ENCODE data around the gene CFP.
"Not testable (repeated sequence)": the region's sequence is repeated elsewhere in the genome, so short reads cannot be mapped to it uniquely, and the experiment has no call there.

CFP gene

DNA sequence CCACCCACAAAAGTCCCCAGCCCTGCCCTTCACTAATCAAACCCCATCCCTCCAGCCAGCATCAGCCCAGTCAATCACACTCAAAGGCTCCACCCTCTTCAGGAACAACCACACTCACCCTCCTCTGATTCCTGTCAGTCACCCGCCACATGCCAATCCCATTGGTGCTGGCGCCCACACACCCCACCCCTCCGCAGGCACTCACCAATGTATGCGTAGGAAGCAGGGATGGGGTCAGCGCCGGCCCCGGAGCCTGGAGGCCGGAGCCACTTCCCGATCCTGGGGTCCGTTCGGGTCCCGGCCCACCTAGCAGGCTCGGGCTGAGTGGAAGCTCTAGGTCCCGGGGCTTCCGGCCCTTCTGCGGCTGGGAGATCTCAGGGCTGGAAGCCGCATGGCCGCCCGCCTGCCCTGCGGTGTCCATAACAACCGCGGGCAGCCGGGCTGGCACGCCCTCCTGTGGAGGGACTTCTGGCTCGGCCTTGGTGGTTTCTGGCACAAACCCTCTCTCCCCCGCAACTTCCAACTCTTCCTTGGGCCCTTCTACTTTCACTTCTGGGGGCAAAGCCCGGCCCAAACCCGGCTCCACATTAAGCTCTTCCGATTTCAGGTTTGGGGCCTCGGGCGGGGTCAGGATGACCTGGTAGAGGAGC, 7.9 kb upstream of the CFP start:
- DNase-seq: peak in 1 of 5 donors; percentile 32

DNA sequence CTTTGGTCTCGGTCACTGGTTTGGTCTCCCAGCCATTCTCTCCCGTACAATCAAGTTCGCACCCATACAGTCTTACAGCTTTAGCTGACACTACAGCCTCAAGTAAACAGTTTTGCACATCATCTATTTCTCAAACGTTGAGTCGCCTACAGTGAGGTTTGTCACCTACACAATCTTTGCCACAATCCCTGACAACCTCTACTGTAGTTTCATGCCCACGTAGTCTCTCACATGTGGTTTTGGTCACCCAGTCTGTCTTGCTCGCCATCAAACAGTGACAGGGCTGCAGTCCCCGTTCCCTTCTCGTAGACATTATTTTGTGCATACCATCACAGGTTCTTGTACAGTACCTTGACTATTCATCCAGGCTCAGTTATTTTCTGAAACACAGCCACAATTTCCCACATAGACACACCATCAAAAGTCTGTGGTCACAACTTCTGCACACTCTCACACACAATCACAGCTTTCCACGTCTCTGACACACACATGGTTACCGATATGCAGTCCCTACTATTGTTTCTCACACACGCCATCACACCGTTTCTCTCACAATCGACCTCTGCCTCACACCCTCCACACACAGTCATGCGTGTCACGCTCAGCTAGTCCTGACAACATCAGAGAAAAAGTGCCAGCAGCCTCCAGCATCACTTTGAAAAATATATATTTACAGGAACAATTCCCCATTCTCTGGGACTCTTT, 5.3 kb upstream of the CFP start:
- DNase-seq: peak in 1 of 5 donors; percentile 28

DNA sequence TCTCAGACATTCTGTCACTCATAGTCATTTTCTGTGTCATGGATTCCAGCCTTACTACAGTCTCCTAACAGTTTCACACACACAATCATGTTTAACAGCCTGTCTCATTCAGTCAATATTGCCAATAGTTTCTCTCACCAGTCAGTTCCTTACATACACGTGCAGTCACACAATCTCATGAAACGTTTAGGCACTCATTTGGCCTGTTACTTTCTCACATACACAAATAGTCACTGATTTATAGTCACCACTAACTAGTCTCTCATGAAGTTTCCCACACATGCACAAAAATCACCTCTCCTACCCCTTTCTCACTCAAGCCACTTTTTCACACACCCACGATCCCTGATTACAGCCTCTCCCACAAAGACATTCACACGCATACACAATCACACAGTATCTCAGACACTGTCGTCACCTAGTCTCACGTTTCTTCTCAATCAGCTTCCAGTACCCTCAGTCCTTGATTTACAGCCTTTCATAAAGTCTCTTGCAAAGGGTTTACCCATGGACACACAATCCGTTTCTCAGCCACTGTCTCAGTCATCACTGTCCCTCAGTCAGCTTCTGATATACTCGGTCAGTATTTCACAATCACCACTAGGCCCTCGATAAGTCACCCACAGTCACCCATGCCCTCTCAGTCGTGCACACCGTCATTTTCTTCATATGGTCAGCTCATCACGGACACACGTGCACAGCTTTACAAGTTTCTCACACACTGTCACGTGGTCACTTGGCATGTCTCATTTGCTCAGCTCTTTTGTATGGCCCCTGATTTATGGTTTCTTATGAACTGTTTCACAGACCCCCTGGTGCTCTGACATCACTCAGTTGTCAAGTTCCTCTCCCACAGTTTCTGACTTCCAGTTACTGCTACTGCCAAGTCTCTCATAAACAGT, 4.2 kb upstream of the CFP start:
- DNase-seq: no peak

DNA sequence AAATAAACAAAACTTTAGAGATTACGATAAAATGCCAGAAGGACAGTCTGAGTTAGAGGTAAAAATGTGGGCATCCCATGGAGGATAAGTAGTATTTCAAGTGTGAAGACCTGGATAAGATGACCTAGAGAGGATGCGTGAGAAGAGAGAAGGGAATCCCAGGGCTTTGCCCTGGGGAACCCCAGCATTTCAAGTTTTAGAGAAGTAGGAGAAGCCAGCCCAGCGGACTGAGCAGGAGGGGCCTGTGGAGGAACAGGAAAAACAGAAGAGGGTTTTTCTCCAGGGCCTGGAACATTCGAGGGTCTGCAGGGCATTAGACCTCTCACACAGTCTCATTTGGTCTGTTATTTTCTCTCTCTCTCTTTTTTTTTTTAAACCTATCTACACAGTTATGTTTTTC, 2.9 kb upstream of the CFP start:
- DNase-seq: no peak

DNA sequence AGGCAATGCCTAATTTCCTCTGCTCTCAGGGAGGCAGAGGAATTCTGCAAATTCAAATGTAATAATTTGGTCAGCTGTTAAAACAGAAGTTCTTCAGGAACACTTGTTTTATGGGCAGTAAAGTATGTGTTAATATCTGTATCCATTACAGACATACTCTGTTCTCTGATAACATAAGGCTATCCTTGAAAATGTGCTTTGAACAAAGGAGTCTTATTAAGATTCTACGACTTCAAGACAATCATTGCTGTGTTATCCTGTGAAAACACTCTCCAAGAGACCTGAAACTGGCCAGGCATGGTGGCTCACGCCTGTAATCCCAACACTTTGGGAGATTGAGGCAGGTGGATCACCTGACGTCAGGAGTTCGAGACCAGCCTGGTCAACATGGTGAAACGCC, 1.9 kb upstream of the CFP start:
- no peak for DNase-seq

DNA sequence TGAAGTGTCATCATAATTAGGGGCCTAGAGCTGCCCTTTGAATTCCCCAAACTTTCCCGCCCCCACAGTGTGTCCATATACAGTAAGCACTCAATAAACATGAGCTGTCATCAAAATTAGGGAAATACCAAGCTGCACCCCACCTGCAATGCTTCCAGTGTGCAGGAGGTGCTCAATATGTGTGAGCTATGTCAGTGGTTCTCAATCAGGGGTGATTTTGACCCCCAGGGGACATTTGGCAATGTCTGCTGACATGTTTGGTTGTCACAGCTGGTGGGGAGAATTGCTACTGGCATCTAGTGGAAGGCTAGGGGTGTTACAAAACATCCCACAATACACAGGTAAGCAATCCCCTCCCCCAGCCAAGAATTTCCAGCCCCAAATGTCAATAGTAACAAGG, 748 bp downstream of the CFP start:
- DNase-seq: no peak

DNA sequence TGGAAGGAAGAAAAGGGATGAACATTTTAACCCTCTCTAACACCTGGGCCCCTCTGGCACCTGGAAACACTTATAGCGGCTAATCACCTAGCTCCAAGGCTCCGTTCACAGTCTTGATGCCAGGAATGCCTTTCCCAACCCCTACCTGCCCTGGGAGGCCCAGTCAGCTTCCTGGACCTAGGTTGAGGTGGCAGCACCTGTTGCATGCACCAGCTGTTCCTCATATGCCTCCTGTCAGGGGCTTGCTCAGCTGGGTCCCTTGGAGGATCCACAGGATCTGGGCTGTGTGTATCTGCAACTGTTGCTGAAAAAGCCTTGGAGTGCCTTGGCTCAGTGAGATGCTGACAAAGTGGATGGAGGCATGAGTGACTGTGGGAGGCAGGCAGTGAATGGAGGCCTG, 4.4 kb downstream of the CFP start:
- DNase-seq: no peak

DNA sequence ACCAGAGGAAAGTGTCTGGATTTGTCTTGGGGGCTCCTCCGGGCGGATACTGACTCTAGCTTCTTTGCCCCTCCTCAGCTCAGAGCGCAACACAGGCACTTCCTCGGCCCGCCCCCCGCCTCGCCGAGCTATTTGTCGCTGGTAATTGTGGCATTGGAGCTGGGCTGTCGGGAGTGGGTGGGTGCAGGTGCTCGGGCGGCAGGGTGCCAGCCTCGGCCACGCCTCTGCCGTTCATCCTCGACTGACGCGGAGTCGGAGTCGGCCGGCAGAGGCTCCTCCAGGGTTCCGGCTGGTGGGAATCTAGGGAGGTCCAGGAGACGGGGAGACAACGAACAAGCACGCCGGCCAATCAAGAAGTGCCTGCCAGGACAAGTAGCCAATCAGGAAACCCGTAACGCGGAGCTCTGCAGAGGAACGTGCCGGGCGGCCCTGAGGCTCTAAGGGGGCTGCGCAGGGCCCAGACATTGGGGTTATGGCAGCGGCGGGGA, 6.1 kb downstream of the CFP start:
- peak in 4 of 5 donors; percentile 18 to 30 (median 23) for DNase-seq

DNA sequence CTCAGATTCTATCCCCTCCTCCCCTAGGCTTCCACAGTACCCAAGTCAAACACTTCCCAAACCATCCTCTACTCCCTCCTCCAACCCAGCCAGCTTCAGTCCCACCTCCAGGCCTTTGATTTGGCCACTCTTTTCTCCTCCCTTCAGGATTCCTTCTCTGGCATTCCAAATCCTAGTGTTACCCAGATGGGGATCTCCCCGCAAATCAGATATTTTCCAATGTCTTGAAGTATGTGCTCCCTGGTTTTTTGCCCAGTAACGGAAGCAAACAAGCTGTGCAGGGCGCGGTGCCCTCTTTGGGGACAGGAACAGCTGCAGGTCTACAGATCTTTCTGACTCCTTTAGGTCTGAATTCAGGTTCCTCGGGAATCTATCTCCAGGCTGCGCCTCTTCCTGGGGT, 7.9 kb downstream of the CFP start:
- no peak for DNase-seq

DNA sequence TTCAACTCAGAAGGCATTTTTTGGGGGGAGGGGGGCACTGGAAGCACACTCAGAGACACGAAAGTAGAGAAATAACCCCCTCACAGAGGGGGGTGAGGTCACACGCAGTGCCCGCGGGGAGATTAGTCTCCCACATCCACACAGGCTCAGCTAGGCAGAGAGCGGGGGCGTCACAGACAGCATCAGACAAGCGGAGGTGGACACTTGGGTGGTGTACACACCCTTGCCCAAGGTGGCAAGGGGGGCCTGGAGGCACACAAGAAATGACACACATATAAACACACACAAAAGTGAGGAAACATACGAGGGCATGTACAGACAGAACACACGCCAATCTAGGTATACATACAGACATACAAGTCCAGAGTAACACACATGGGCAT, 9.4 kb downstream of the CFP start:
- DNase-seq: no peak

DNA sequence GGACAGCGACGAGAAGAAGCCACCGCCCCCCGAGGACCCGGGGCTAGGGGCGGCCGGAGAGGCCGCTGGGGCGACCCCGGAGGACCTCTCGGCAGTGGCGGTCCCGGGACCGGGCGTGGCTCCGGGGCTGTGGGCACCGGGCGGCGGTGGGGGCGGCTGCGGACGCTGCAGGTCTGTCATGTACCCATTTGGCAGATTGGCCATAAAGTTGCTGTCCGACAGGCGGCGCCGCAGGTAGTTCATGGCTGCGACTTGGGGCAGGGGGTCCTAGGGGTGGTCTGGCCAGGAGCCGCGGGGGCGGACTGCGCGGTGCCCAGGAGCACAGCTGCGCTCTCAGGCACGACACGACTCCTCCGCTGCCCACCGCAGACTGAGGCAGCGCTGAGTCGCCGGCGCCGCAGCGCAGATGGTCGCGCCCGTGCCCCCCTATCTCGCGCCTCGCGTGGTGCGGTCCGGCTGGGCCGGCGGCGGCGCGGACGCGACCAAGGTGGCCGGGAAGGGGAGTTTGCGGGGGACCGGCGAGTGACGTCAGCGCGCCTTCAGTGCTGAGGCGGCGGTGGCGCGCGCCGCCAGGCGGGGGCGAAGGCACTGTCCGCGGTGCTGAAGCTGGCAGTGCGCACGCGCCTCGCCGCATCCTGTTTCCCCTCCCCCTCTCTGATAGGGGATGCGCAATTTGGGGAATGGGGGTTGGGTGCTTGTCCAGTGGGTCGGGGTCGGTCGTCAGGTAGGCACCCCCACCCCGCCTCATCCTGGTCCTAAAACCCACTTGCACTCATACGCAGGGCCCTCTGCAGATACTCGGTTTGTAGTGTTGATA, 10.0 kb downstream of the CFP start, which contains the start of gene SYN1:
TSS of gene SYN1 (minus strand) at position 372 of the 817 bp plus-strand sequence. CDS start at position 243, 129 bp downstream.
- peak; percentile 61 to 79 (median 71) for DNase-seq

DNA sequence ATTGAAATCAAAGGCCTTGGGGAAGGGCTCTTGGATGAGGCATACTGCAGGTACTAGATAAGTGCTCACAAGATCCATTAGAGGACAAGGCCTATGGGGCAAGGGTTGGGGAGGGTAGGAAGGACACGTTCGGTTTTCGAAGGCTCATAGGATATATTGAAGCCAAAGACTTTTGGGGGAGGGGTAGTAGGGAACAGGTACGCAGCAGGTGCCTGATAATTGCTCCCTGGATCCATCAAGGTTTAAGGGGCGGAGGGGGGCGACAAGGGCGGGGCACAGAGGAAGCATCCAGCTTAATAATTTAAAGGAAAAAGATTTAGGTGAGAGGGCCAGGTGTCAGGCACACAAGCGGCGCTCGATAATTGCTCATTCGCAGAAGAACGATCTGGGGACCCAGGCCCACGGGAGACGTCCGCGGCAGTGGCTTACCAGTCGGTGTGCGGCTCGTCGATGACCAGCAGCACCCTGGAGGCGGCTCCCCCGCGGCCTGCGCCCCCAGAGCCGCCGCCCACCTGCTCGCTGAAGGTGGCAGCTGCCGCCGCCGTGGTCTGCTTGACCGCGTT, 10.7 kb downstream of the CFP start:
- no peak for DNase-seq

DNA sequence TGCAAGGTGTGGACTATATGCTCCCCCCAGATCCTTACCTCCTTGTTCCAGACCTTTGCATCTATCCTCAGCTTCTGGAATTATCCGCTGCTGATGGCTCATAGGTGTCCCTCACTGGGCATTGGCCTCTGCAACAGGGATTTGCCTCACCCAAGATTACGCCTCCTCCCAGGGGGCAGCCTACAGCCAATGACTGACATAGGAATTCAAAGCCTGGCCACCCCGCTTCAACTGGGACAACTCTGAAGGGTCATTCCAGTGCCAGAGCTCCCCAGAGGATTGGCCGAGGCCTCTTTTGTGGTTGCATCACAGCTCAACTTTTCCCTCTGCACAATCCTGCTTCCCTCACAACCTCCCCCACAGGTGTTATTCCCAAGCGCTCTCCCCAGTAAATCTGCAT, 15.1 kb downstream of the CFP start:
- no peak for DNase-seq

DNA sequence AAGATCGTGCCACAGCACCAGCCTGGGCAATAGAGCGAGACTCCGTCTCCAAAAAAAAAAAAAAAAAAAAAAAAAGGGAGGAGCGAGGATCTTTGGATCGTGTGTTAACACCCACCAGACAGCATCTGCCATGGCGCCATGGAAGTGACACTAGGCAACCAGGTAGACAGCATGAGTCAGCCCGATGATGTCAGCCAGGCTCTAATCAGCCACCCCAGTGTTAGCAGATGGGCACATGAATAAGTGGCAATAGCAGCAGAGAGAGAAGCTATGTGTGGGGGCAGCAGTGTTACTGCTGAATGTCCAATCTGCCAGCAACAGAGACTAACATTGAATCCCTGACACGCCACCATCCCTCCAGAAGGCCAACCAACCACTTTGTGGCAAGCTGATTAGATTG, 16.6 kb downstream of the CFP start:
- DNase-seq: no peak

DNA sequence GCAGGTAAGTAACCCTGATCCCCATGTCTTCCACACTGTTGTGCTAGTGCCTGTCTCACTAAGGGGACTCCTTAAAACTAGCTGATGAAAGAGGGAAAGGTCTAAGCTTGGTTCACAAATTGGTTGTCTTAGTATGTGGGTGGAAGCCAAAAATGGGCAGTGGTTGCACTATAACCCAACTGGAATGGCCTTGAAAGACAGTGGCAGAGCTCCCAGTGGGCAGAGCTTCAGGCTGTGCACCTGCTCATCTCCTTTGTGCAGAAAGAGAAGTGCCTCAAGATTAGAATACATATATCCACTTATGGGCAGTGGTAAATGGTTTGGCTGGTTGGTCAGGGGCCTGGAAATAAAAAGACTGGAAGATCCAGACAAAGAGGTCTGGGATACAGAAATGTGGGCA, 17.3 kb downstream of the CFP start:
- DNase-seq: no peak

DNA sequence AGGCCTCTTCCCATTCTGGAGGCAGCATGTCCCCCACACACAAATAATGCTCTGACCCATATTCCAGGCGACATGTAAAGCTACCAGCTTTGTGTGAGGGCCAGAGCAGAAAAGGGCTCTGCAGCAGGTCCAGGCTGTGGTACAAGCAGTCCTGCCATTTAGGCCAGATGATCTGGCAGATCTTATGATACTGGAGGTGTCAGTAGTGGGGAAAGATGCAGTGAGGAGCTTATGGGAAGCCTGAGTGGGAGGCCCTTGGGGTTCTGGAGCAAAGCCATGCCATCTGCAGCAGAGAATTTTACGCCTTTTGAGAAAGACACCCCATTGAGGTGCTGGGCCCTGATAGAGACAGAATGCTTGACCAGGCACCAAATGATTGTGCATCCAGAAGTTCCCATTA, 17.8 kb downstream of the CFP start:
- DNase-seq: no peak

DNA sequence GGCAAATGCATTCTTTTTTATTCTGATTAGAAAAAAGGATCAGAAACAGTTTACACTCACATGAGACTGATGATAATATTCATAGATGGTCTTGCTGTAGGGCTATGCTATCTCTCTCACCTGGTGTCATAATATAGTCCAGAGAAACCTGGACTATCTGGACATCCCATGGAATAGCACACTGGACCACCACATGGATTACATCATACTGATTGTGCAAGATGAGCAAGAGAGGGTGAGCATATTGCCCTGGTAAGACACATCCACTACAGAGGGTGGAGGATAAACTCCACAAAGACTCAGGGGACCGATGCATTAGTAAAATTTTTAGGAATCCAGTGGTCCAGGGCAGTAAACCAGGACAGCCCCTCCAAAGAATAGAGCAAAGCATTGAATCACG, 18.2 kb downstream of the CFP start:
- DNase-seq: no peak

DNA sequence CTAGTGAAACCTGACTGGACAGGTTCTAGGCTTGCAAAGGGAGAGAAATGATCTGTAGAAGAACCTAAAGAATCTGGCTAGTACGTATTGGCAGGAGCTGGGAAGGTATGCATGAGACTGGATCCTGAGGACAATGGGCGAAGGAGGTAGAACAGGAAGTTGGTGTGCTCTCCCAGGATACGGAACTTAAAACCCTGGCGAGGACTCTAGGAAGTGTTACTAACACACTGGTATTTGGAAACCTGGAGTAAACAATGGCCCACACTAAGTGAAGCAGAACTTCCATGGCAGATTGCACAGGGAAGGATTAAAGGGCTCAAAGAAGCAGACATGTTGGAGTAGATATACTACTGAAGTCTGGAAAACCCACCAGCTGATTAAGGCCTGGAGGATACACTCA, 19.2 kb downstream of the CFP start:
- DNase-seq: no peak

DNA sequence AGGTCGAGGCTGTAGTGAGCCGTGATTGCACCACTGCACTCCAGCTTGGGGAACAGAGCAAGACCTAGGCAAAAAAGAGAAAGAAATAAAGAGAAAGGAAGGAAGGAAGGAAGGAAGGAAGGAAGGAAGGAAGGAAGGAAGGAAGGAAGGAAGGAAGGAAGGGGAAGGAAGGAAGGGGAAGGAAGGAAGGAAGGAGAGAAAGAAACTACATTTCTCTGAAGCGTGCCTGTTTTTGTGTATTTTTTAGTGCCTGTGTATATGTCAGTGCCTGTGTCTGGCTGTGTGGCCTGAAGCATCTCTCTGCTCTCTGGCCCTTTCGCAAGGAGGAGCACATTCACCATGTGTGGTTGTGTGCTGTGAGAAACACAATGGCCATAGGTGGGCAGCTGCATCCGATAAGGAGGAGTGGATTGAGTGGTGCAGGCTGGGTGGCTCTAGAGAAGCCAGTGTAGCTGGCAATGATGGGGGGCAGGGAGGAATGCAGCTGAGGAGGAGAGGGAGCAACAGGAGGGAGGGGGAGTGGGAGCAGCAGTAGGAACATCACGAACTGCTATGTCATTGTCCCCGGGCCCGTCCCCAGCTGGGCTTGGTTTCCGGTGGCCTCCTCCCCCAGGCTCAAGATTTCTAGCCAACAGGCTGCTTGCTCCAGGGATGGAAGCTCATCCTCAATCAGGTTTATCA, 21.5 kb downstream of the CFP start:
- no peak for DNase-seq

DNA sequence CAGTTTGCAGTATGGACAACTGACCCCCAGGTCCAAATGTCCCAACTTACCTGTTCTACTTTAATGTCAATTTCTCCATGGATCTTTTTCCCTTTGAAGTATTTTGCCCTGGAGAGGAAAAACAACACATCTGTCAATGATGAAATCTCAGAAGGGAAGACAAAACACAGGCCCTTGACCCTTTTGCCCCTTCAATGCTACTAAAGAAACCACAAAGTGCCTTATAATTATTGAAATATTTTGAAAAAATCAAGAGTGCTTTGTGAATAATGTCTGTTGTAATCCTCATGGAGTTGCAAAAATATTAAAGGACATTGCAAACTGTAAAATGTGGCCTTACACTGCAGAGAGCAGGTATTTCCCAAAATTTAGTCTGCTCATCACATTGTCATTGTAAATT, 22.6 kb downstream of the CFP start:
- DNase-seq: no peak

DNA sequence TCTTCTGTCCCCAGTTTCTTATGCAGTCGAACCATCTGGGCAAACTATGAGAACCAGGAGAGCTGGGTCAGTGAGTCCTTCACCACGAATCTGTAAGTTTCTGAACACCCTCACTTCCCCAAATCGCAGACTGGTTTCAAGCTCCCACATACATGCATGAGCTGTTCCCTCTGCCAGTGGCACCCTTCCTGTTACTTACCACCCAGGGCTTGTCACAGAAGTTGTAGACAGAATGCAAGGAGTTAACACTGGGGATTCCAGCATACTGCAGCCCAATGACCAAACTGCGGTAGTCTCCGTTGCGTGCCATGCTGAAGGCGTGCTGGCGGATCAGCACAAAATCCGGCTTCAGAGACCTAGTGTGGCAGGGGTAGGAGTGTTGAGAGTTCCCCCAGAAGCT, 24.7 kb downstream of the CFP start:
- DNase-seq: no peak

DNA sequence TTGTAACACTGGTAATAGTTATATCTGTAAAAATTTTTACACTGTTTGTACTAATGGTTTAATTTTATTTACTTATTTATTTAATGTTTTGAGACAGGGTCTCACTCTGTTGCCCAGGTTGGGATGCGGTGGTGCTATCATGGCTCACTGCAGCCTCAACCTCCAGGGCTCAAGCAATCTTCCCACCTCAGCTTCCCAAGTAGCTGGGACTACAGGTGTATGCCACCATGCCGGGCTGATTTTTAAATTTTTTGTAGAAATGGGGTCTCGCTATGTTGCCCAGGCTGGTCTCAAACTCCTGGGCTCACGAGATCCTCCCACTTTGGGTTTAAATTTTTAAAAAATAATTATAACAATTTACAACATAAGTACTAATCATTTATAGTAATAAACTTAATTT, 26.6 kb downstream of the CFP start:
- not testable (repeated sequence) for DNase-seq

All from T-helper 1 cell (primary cell).